OCI-LY7 (cell line): ENCODE data around the gene ACTR6.
"Not testable (repeated sequence)": the region's sequence is repeated elsewhere in the genome, so short reads cannot be mapped to it uniquely, and the experiment has no call there.

Source experiments
- EZH2phosphoT487 ChIP-seq: fragments of 200-600 bp; sonication (generic); IDR thresholded peaks from 2 replicates; pipeline ENCODE4 v1.6.1; 2018; ENCODE audit warnings: low read depth, borderline replicate concordance, mild to moderate bottlenecking, mixed run types, antibody characterized with exemption, low read length, moderate library complexity, mixed read lengths
- TF ChIP-seq, protein P1 (sequence below): fragments of 200-600 bp; sonication (generic); conservative IDR thresholded peaks from 2 replicates; pipeline ENCODE4 v1.5.1; 2014; ENCODE audit warnings: mild to moderate bottlenecking, antibody characterized with exemption, low read length, moderate library complexity, mixed read lengths

DNA sequence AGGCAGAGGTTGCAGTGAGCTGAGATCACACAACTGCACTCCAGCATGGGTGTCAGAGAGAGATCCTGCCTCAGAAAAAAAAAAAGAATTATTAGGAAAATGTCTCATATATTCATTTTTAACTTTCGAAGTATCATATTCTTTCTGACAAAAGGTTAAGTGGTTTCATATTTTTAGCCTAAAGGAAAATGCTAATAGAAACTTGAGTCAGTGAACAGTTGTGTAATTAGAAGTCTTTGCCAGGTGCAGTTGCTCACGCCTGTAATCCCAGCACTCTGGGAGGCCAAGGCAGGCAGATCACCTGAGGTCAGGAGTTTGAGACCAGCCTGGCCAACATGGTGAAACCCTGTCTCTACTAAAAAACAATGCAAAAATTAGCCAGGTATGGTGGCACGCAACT is 31.3 kb downstream of the ACTR6 start:
- TF ChIP-seq, protein P1, sequence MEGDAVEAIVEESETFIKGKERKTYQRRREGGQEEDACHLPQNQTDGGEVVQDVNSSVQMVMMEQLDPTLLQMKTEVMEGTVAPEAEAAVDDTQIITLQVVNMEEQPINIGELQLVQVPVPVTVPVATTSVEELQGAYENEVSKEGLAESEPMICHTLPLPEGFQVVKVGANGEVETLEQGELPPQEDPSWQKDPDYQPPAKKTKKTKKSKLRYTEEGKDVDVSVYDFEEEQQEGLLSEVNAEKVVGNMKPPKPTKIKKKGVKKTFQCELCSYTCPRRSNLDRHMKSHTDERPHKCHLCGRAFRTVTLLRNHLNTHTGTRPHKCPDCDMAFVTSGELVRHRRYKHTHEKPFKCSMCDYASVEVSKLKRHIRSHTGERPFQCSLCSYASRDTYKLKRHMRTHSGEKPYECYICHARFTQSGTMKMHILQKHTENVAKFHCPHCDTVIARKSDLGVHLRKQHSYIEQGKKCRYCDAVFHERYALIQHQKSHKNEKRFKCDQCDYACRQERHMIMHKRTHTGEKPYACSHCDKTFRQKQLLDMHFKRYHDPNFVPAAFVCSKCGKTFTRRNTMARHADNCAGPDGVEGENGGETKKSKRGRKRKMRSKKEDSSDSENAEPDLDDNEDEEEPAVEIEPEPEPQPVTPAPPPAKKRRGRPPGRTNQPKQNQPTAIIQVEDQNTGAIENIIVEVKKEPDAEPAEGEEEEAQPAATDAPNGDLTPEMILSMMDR = not testable (repeated sequence)
- TF ChIP-seq EZH2phosphoT487 = not testable (repeated sequence)
